Right lobe of liver (tissue), 4 donors: ENCODE data around the gene P2RX7.

Experiments used
- CTCF ChIP-seq, 4 donors: fragments of 200-600 bp in 3 of 4; fragments of 450-650 bp in 1 of 4; IDR thresholded peaks; one replicate each; pipeline versions ENCODE4 v1.5.1 to v1.8.0; 2016 to 2022; ENCODE audit warnings: antibody characterized with exemption in 4 of 4, mild to moderate bottlenecking in 2 of 4
- POLR2A ChIP-seq: fragments of 450-650 bp; IDR thresholded peaks from one replicate; pipeline ENCODE4 v1.6.1; 2017; ENCODE audit warnings: antibody characterized with exemption, mild to moderate bottlenecking
- donor health status: DM: no; HTN: no; CAD: no.
- donor health status: DM: no; HTN: no; CAD: no.
- donor health status: DM: no; HTN: yes; CAD: no.

GRCh38 chr12:121138284-121138683 is 5.6 kb downstream of the P2RX7 start:
- TF ChIP-seq POLR2A (no peak), CTCF (IDR thresholded peaks at IDR 0.05) (no peak)
